Epithelial cell of esophagus (primary cell): ENCODE data around the gene SFT2D1.
A peak's percentile ranks its signal among the peaks of the same experiment; 100 is the strongest.

Experiments used
- DNase-seq: peaks from one replicate; pipeline ENCODE4 v3.0.0; 2010; ENCODE audit warnings: low read depth
- H3K4me3 ChIP-seq: 2 replicates; pipeline ENCODE4 v1.5.1; 2011; ENCODE audit warnings: mild to moderate bottlenecking, low read length, control low read depth
- TF ChIP-seq, protein P1 (sequence below): IDR thresholded peaks from 2 replicates; pipeline ENCODE4 v1.5.1; 2011; ENCODE audit warnings: low read depth, mild to moderate bottlenecking, low read length, control low read depth, inconsistent platforms; ENCODE audit not compliant: insufficient read depth; ENCODE audit errors: missing control alignments

Gene SFT2D1

GRCh38 chr6:166382933-166383801, 40.8 kb upstream of the SFT2D1 start, which contains the start of gene MPC1:
MPC1 (minus strand) TSS chr6:166382940; CDS start chr6:166382876, 64 bp downstream.
- DNase-seq: peak; percentile 98
- TF ChIP-seq, protein P1, sequence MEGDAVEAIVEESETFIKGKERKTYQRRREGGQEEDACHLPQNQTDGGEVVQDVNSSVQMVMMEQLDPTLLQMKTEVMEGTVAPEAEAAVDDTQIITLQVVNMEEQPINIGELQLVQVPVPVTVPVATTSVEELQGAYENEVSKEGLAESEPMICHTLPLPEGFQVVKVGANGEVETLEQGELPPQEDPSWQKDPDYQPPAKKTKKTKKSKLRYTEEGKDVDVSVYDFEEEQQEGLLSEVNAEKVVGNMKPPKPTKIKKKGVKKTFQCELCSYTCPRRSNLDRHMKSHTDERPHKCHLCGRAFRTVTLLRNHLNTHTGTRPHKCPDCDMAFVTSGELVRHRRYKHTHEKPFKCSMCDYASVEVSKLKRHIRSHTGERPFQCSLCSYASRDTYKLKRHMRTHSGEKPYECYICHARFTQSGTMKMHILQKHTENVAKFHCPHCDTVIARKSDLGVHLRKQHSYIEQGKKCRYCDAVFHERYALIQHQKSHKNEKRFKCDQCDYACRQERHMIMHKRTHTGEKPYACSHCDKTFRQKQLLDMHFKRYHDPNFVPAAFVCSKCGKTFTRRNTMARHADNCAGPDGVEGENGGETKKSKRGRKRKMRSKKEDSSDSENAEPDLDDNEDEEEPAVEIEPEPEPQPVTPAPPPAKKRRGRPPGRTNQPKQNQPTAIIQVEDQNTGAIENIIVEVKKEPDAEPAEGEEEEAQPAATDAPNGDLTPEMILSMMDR: no peak
- peak within 1 kb of the TSS; percentile 71 for H3K4me3 ChIP-seq

- DNase-seq: no peak
- peak overlapping the region; percentile 71 for H3K4me3 ChIP-seq
- TF ChIP-seq, protein P1: no peak
Measured at GRCh38 chr6:166382500-166382932, 40.2 kb upstream of the SFT2D1 start.

- peak; percentile 77 for DNase-seq
- TF ChIP-seq, protein P1: peak; percentile 66
- H3K4me3 ChIP-seq: peak overlapping the region; percentile 71
Measured at GRCh38 chr6:166381733-166382499, 39.6 kb upstream of the SFT2D1 start.

GRCh38 chr6:166381381-166381732, 39.0 kb upstream of the SFT2D1 start:
- TF ChIP-seq, protein P1: no peak
- DNase-seq: no peak
- H3K4me3 ChIP-seq: peak overlapping the region; percentile 71

- TF ChIP-seq, protein P1: no peak
- no peak for DNase-seq
- H3K4me3 ChIP-seq: no peak overlapping the region
Measured at GRCh38 chr6:166379800-166380199, 37.5 kb upstream of the SFT2D1 start.

- TF ChIP-seq, protein P1: no peak
- H3K4me3 ChIP-seq: no peak overlapping the region
- DNase-seq: no peak
Measured at GRCh38 chr6:166379103-166379586, 36.8 kb upstream of the SFT2D1 start.
